Hypothalamus (tissue), 51 donors: ENCODE measurements around the gene ANKS4B.
"Not testable (repeated sequence)": the region's sequence is repeated elsewhere in the genome, so short reads cannot be mapped to it uniquely, and the experiment has no call there.

Experiments
- DNase-seq, 51 donors: peaks; one replicate each; lab custom pipeline; 2025; lab: John Stamatoyannopoulos, UW

ANKS4B gene

DNA sequence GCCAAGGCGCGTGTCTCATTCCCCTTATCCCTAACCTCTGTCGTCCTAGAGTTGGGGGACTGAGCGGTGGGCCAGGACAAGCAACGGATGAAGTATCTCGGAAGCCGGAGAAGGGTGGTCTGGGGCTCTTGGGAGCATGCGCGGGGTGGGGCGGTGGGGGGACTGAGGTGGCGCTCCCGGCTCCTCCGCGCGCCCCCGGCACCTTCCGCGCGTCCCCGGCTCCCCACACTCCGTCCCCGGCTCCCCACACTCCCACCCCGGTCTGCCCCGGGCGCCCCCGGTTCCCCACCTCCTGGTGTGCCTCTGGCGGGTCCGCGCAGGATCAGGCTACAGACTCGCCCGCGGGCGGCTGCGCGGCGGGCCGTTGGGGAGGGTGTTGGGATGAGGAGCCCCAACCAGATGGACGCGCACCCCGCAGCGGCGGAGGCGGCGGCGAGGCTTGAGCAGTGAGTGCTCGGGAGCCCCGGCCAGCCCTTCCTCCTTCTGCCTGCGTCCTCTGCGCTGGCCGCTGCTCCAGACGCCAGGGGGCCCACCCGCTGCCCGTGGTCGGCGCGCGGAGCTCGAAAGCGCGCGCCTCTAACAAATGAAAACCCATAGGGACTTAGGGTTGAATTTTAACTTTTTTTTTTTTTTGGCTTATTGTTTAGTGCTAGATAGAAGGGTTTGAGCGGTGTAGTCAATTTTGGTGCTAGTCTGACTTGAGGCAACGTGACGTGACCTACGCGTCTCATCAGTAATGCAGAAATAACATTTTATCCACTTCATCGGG lies 50.2 kb downstream of the ANKS4B start:
- peak in 12 of 51 donors; percentile 2 to 29 (median 11) for DNase-seq

DNA sequence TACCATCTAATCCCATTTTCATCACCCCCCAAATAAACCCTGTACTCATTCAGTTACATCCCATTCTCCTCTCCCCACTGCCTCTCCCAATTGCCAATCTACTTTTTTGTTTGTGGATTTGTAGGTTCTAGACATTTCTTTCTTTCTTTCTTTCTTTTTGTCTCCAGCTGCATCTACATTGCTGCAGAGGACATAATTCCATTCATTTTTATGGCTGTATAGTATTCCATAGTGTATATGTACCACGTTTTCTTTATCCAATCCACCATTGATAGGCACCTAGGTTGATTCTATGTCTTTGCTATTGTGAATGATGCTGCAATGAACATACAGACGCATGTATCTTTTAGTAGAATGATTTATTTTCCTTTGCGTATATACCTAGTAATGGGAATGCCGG lies 50.9 kb downstream of the ANKS4B start:
- DNase-seq = no peak

DNA sequence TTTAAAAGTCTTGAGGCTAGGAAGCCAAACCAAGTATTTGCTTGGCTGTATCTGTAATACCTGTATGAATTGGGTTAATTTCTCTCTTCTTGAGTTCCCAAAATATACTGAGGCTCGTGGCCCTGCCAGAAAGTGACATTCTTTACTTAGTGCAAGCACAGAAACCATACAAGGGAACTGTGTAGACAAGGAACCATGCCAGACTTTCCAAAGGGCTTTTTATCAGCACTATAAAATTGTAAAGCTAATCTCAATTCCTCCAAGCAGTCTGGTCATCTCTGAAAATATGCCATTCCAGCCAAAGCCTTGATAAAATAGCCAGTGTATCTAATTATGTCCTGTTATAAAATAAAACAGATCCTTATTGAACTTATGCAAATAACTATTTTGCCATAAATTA lies 51.8 kb downstream of the ANKS4B start:
- no peak for DNase-seq

DNA sequence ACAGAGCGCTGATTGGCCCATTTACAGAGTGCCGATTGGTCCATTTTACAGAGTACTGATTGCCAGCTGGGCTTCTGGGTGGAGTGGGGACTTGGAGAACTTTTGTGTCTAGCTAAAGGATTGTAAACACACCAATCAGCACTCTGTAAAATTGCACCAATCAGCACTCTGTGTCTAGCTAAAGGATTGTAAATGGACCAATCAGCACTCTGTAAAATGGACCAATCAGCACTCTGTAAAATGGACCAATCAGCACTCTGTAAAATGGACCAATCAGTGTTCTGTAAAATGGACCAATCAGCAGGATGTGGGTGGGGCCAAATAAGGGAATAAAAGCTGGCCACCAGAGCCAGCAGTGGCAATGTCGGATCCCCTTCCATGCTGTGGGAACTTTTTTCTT lies 56.3 kb downstream of the ANKS4B start:
- not testable (repeated sequence) for DNase-seq

DNA sequence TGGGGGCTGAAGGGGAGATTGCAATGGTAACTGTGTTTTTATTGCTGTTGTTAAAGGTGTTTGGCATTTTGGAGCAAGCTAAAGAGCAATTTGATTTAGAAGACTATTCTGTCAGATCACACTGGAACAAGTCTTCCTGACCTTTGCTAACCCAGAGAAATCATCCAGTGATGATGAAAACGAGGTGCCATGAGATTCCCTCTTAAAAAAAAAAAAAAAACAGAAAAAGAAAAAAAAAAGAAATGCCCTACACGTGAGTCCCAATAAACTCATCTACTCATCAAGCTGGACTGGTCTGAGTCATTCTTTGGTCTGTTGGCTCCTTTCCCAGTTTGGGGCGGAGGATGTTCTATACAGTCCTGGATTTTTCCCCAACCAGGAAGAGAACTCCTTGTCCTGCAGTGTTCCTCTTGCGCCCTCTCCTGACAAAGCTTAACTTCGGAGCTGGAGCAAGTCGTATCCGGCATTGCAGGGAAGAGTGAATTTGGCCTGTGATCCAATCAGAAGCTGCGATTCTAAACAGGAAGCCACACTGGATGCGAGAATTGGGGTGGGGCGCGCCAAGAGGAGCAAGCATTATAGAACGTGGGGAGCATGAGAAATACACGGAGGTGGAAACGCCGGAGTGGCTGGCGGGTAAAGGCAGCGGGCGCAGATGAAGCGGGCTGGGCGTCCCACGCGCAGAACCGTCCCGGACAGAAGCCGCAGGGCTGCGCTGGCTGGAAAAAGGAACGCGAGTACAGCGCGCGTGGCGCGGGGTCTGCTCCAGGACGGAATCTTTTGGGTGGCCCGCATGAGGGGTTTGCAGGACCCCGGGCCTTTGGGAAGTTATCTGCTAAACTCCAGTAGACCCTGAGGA lies 67.0 kb downstream of the ANKS4B start:
- DNase-seq = peak in 50 of 51 donors; percentile 10 to 94 (median 76)

DNA sequence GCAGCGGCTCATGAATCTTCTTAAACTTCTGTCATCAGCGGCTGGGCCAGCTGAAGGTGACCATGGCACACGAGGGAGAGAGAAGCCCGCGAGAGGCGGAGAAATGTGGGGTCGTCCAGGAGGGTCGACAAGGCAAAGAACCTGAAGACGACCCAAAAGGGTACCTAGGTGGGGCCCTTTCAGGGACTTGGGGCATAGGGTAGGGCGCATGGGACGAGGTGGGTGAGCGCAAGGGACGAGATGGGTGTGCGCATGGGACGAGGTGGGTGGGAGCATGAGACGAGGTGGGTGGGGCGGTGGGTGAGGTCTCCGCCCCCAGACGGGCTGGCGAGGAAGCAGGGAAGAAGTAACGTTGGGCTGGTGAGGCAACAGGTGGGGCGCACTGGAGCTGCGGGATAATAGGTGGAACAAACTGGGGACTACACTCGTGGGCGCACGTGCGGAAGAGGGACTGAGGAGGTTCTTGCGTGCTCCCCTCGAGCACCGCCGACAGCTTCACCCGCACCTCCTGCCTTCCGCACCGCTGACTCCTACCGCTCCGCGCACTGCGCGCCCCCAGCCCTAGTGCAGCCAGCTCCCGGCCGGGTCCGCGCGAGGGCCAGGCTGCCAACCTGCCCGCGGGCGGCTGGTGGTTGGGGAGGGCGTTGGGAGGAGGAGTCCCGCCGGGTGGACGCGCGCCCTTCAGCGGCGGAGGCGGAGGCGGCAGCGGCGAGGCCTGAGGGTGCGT lies 67.8 kb downstream of the ANKS4B start:
- peak in 15 of 51 donors; percentile 4 to 45 (median 18) for DNase-seq

DNA sequence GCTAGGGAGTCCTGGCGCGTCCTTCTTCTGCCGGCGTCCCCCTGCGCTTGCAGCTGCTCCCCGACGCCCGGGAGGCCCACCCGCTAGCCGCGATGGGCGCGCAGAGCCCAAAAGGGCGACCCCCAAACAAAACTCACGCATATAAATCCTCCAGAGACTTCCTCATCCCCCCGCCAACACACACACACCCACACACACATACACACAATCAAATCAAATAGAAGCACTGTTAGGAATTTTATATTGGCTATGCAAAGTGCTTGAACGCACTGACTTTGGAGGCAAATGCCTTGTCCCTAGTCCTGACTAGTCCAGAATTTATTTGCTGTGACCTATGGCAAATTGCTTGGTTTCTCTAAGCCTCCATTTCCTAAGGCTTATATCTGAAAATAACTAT lies 68.4 kb downstream of the ANKS4B start:
- peak in 1 of 51 donors; percentile 18 for DNase-seq

DNA sequence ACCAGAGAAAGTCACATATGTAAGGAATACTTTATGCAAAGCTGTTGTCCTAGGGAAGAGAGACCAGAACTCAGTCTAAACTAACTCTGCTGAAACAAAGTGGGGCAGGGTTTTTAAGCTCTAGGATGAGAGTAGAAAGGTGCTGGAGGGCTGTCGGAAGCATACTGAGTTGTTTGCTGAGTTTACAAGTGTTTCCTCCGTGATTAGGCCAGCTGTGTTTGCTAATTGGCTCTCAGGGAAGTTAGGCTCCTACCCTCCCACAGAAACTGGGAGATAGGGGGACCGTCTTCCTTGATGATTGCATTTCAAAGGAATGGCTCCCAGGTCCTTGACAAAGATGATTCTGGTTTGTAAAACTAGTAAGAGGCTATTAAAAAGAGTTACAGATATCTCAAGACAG lies 69.0 kb downstream of the ANKS4B start:
- DNase-seq = no peak

DNA sequence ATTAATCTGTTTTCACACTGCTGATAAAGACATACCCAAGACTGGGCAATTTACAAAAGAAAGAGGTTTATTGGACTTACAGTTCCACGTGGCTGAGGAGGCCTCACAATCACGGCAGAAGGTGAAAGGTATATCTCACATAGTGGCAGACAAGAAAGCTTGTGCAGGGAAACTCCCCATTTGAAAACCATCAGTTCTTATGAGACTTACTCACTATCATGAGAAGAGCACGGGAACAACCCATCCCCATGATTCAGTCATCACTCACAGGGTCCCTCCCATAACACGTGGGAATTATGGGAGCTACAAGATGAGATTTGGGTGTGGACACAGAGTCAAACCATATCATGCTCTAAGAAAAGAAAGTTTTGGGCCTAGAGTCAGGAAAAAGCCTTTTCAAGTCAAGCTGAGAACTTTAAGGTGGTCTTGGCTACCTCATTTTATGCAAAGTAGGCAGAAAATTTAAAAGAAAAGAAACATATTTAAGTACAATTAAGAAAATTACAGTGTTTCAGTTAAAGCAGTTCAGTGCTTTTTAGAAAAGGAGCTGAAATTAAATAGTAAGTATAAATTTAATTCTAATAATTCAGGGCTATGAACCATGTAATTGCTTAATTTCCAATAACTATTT lies 69.5 kb downstream of the ANKS4B start:
- peak in 1 of 51 donors; percentile 7 for DNase-seq
